ENCODE measurements around the gene WDR76.
A peak's percentile ranks its signal among the peaks of the same experiment; 100 is the strongest.
"Not testable (repeated sequence)": the region's sequence is repeated elsewhere in the genome, so short reads cannot be mapped to it uniquely, and the experiment has no call there.

The WDR76 gene

GRCh38 chr15:43826508-43827341 lies at the start of gene WDR76:
Gene WDR76 (plus strand): TSS chr15:43827002. CDS start chr15:43827033, 31 bp downstream.
- DNase-seq: peak; percentile 89

- peak; percentile 80 for DNase-seq
Measured at GRCh38 chr15:43777267-43777914, 49.4 kb upstream of the WDR76 start.

GRCh38 chr15:43779016-43779415 lies 47.8 kb upstream of the WDR76 start:
- DNase-seq: no peak

- no peak for DNase-seq
Measured at GRCh38 chr15:43789409-43789808, 37.4 kb upstream of the WDR76 start.

GRCh38 chr15:43791993-43792760 lies 34.6 kb upstream of the WDR76 start, which contains the start of gene SERF2:
Gene SERF2 (plus strand): TSS chr15:43792320. CDS start chr15:43792377, 57 bp downstream.
- DNase-seq: peak; percentile 97

- peak; percentile 19 for DNase-seq
Measured at GRCh38 chr15:43792761-43793476, 33.9 kb upstream of the WDR76 start.

- no peak for DNase-seq
Measured at GRCh38 chr15:43793647-43794046, 33.2 kb upstream of the WDR76 start.

- DNase-seq: no peak
Measured at GRCh38 chr15:43794269-43795037, 32.3 kb upstream of the WDR76 start.

- DNase-seq: no peak
Measured at GRCh38 chr15:43795197-43795596, 31.6 kb upstream of the WDR76 start.

- DNase-seq: no peak
Measured at GRCh38 chr15:43795997-43796396, 30.8 kb upstream of the WDR76 start.

- no peak for DNase-seq
Measured at GRCh38 chr15:43796566-43796965, 30.2 kb upstream of the WDR76 start.

GRCh38 chr15:43799209-43799944 lies 27.4 kb upstream of the WDR76 start:
- no peak for DNase-seq

- no peak for DNase-seq
Measured at GRCh38 chr15:43799945-43800285, 26.9 kb upstream of the WDR76 start, which contains the start of gene SERINC4. Gene SERINC4 (minus strand): TSS chr15:43800220. CDS start chr15:43799986, 234 bp downstream.

GRCh38 chr15:43800286-43801141 lies 26.3 kb upstream of the WDR76 start, which contains the start of gene HYPK:
Gene HYPK (plus strand): TSS chr15:43800599. CDS start chr15:43800623, 24 bp downstream.
- DNase-seq: peak; percentile 84

- not testable (repeated sequence) for DNase-seq
Measured at GRCh38 chr15:43802676-43803075, 24.1 kb upstream of the WDR76 start.

- no peak for DNase-seq
Measured at GRCh38 chr15:43808435-43808950, 18.3 kb upstream of the WDR76 start.

GRCh38 chr15:43808960-43809678 lies 17.7 kb upstream of the WDR76 start:
- DNase-seq: no peak

GRCh38 chr15:43815064-43815463 lies 11.7 kb upstream of the WDR76 start:
- not testable (repeated sequence) for DNase-seq

- no peak for DNase-seq
Measured at GRCh38 chr15:43821505-43821904, 5.3 kb upstream of the WDR76 start.
